HG02759 (cell line): ENCODE data around the gene SLC26A3.
A peak's percentile ranks its signal among the peaks of the same experiment; 100 is the strongest.

Experiments used
- ATAC-seq: cut with Tn5 transposase; IDR thresholded peaks from one replicate; pipeline ENCODE4 v1.9.1; 2021; ENCODE audit warnings: mild to moderate bottlenecking, moderate library complexity; ENCODE audit not compliant: unreplicated experiment

Gene SLC26A3

DNA sequence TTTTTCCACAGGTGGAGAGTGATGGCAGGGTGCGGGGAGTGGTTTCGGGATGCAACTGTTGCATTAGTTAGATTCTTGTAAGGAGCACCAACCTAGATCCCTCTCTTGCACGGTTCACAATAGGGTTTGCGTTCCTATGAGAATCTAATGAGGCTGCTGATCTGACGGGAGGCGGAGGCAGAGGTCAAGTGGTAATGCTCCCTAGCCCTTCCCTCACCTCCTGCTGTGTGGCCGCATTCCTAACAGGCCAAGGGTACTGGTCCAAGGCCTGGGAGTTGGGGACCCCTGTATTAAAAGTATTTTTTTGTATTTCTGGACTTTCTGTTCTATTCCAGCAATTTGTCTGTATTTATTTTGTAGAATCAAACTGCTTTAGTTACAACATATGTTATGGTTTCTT lies 51.9 kb downstream of the SLC26A3 start:
- no peak for ATAC-seq

- no peak for ATAC-seq
Observed at GRCh38 chr7:107746006-107746405, 57.0 kb downstream of the SLC26A3 start.

GRCh38 chr7:107744345-107744750 lies 58.7 kb downstream of the SLC26A3 start:
- peak; percentile 39 for ATAC-seq

DNA sequence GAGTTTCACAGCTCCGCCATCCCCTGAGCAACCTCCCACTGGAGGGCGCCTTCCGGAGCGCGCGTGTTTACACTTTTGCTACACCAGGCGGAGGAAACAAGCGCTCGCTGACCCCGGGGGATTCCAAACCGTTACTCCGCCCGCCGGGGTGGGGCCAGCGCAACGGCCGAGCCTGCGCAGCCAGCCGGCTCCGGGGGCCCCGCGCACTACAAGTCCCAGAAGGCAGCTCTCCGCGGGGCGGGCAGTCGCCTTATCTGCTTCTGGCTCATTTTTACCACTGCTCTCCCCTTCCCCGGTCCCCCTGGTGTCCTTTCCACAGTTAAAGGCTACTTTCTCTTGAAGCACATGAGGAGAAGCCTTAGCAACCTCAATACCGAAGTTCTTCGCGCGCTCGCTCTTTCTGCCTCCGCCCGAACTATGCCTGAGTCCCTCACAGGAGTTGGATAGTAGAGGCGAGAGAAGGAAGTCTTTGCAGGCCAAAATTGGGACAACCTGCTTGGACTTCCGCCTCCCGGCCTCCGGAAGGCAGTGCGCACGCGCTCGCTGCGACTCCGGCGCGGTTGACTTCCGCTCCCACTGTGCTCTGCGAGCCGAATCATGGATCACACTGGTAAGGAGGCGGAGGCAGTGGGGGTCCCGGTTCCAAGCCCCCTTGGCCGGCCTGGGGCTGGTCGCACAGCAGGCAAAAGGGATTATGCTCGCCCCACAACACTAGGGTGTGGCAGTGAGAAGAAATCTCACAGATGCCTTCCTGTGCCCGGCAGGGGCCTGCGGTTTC lies 59.3 kb downstream of the SLC26A3 start, which contains the start of gene CBLL1:
Gene CBLL1 (plus strand): TSS at position 576 of the 778 bp plus-strand sequence. CDS start 22 bp downstream, at position 598.
- ATAC-seq = peak; percentile 92

DNA sequence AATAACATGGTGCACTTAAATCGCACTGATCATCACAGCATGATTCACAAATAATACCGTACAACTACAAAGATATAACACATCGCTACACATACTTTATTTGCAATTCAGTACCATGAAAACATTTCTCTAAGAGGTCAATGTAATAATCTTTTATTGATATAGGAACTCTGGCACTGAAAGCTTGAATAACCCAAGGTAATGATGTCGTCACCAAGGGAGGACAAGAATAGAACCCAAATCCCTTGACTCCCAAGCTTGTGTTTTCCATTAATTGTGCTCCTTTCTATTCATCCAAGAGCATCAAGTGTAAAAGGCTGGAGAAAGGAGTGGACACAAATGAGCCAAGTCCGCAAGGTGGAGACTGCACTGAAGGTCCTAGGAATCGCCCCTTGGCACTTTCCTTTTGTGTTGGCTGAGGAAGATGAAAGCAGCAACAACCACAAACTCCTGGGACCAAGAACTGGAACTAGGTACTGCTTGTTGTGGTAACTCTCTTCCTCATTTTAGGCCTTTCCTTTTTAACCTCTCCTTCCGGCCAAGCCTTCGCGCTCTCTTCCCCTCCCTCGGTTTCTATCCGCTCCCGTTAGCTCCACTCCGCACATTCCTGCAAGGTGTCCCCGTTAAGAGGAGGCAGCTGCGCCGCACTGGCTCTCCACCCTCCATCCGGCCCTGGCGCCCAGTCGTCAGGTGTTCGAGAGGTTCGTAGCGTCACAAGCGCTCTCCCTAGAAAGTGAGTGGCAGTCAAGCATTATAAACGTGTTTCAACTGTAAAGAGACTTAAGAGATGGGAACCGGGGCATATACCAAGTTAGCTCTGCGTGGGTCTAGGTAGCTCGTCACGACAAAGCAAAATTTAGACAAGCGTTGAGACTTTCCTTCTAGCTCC lies 60.1 kb downstream of the SLC26A3 start:
- ATAC-seq = peak; percentile 43

GRCh38 chr7:107728276-107728675 lies 74.7 kb downstream of the SLC26A3 start:
- ATAC-seq = no peak

- no peak for ATAC-seq
Observed at GRCh38 chr7:107726356-107727130, 76.5 kb downstream of the SLC26A3 start.

- ATAC-seq = no peak
Observed at GRCh38 chr7:107725138-107725740, 77.8 kb downstream of the SLC26A3 start.

DNA sequence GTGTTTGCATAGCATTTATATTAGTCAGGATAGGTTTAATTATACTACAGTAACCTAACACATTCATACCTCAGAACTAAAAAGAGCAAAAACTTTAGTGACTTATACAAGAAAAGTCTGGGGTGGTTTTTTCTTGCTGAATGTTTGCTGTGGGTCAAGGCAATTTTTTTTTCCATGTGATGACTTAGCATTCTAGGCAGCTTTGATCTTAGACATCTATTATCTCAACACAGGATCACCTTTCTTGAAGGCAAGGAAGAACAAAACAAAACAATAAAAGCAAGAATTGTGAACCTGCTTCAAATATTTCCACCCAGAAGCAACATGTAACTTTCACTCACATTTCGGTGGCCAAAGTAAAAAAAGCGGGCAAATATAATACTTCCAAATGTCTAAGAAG lies 79.8 kb downstream of the SLC26A3 start:
- ATAC-seq = no peak

DNA sequence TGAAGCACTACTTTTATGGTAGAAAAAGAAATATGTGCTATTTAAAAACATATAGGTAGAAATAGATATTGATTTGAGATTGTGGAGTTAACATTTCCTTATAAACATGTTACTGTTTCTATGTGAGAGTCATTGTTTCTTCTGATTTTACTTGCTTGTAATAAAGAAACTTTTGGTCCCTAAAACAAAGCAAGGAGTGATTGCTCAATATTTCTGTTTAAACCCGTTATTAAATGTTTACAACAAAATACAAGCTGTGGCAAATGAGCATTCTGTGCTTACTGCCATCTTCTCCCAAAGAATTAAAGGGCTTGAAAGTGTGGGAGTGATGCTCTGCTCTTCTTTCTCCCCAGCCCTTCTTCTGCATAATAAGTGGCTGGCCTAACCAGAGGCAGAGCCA lies 81.7 kb downstream of the SLC26A3 start:
- no peak for ATAC-seq

GRCh38 chr7:107718456-107719193 lies 84.4 kb downstream of the SLC26A3 start:
- no peak for ATAC-seq

DNA sequence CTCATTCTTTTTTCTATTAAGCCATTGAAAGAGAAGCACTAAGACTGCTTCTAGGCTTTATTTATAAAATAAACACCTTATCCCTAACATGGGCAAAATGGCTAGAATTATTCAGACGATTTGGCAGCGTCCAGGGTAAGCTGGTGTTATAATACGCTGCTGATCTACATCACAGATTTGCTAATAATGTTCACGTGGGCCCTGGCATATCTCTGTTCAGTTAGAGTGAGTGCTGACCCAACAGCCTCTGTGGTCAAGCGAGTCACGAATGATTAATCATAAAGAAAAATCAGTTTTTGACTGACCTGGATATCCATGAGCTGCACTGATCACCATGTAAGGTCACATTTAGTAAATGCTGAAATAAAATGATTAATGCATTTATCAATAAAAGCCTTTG lies 87.5 kb downstream of the SLC26A3 start:
- ATAC-seq = no peak
